Left ventricle myocardium inferior (tissue), 1 donor: ENCODE results near the gene CCSER1. TPM values are rescaled to one million over a fixed set of nuclear protein-coding genes. Genes with fewer than 3 reads are reported as not detected.

Experiments
- DNase-seq: peaks from one replicate; pipeline ENCODE4 v3.0.0-alpha.2; 2020
- H3K27ac ChIP-seq: fragments of 200-600 bp; replicated peaks from 2 replicates; pipeline ENCODE4 v1.8.0; 2021
- H3K27me3 ChIP-seq: fragments of 200-600 bp; 2 replicates; pipeline ENCODE4 v1.8.0; 2021; ENCODE audit warnings: low read depth
- H3K36me3 ChIP-seq: fragments of 200-600 bp; 2 replicates; pipeline ENCODE4 v1.8.0; 2021
- H3K4me1 ChIP-seq: fragments of 200-600 bp; 2 replicates; pipeline ENCODE4 v1.8.0; 2021
- H3K4me3 ChIP-seq: fragments of 200-600 bp; 2 replicates; pipeline ENCODE4 v1.8.0; 2021; ENCODE audit warnings: mild to moderate bottlenecking, moderate library complexity
- H3K9me3 ChIP-seq: fragments of 200-600 bp; replicated peaks from 2 replicates; pipeline ENCODE4 v1.8.0; 2021
- intact Hi-C: fragments of 100-400 bp; cut with micrococcal nuclease; formaldehyde crosslinking; loops from one replicate; pipeline ENCODE4 v1.11.0; 2022
- total RNA-seq: library from RNA; stranded (reverse); fragmentation: NEBNext Ultra II Directional; extraction: Animal tissue kit (Norgen Biotek cat#: 25700); gene quantifications from one replicate; pipeline ENCODE4 v1.2.1, GENCODE V29; 2021
- TF ChIP-seq, protein P1 (sequence below): fragments of 200-600 bp; IDR thresholded peaks from 2 replicates; pipeline ENCODE4 v1.8.0; 2021; ENCODE audit warnings: antibody characterized with exemption, mild to moderate bottlenecking, borderline replicate concordance
- donor health status: DM: no; HTN: yes; CAD: no; lungs with severe emphysema.

The CCSER1 gene
- total RNA-seq, 1 donor from 2014 or later, result 13.2 TPM

DNA sequence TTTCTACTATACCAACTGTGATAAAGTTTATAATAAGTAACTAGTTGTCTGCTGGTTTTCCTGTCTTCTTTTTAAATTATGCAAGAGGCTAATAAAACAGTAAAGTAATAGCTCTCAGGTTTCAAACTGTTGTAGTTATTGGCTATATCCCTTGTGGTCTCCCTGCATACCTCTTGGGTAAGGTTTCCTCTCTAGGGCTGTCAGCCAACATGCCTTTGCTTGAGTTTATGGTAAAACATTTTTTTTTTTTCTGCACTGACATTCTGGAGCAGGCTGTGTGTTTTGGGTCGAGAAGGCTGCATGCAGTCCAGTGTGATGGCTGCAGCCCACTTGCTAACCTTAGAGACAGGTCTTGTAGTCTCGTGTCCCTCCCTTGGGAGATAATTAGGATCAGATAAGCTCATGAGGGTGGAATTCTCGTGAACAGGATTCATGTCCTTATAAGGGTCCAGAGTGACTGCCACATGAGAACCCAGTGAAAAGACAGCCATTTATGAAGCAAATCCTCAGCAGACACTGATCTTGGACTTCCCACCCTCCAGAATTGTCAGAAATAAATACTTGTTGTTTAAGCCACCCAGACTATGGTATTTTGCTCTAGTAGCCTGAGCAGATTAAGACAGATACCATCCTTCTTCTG is 831.2 kb downstream of the CCSER1 start:
- Histone ChIP-seq H3K36me3 (no peaks in the 10 kb centered on the region), H3K4me3 (no peak overlapping the region), H3K9me3 (no peaks in the 10 kb centered on the region), H3K4me1 (no peaks in the 10 kb centered on the region), H3K27ac (no peak overlapping the region), H3K27me3 (no peaks in the 10 kb centered on the region)
- TF ChIP-seq, protein P1, sequence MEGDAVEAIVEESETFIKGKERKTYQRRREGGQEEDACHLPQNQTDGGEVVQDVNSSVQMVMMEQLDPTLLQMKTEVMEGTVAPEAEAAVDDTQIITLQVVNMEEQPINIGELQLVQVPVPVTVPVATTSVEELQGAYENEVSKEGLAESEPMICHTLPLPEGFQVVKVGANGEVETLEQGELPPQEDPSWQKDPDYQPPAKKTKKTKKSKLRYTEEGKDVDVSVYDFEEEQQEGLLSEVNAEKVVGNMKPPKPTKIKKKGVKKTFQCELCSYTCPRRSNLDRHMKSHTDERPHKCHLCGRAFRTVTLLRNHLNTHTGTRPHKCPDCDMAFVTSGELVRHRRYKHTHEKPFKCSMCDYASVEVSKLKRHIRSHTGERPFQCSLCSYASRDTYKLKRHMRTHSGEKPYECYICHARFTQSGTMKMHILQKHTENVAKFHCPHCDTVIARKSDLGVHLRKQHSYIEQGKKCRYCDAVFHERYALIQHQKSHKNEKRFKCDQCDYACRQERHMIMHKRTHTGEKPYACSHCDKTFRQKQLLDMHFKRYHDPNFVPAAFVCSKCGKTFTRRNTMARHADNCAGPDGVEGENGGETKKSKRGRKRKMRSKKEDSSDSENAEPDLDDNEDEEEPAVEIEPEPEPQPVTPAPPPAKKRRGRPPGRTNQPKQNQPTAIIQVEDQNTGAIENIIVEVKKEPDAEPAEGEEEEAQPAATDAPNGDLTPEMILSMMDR, result no peak
- no peak for DNase-seq
- intact Hi-C loops, result no loop called here

DNA sequence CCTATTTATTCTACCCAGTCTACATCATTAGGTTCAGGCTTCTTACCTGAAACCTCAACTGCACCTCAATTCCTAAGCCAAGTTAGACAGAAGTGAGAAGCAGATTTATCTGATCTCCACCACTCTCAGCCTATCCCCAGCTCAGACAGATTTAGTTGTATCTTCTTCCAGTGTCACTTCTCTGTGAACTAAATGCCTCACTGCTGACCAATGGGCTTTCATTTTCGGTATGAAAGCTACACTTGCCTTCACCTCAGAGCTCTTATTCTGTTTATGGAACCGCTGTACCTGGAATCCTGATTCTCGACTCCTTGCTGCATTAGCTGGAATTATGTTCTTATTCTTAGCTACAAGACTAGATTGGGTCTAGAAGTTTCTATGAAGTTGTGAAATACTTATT is 833.2 kb downstream of the CCSER1 start:
- no peak for DNase-seq
- TF ChIP-seq, protein P1, result no peak
- Histone ChIP-seq H3K4me3 (no peak overlapping the region), H3K27ac (no peak overlapping the region), H3K36me3 (no peaks in the 10 kb centered on the region), H3K4me1 (no peaks in the 10 kb centered on the region), H3K9me3 (no peaks in the 10 kb centered on the region), H3K27me3 (no peaks in the 10 kb centered on the region)
- intact Hi-C loops, result no loop called here

DNA sequence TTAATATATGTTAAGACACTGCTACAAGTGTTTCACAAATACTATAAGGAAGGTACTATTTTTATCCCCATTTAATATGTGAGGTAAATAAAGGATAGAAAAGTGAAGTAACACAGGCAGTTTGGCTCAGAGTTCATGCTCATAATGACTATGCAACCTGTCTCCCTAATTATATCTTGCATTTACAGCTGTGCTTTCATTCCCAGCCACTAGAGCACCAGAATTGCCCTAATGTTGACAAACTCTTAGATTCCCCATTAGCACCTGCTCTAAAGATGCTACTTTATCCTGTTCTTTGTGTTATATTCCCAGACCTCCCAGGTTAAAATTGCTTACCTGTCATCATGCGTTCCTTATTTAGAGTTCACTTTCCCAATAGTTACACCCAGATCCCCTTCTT is 833.6 kb downstream of the CCSER1 start:
- Histone ChIP-seq H3K36me3 (no peaks in the 10 kb centered on the region), H3K4me3 (no peak overlapping the region), H3K27ac (no peak overlapping the region), H3K27me3 (no peaks in the 10 kb centered on the region), H3K9me3 (no peaks in the 10 kb centered on the region), H3K4me1 (no peaks in the 10 kb centered on the region)
- TF ChIP-seq, protein P1, result no peak
- intact Hi-C loops, result no loop called here
- no peak for DNase-seq

DNA sequence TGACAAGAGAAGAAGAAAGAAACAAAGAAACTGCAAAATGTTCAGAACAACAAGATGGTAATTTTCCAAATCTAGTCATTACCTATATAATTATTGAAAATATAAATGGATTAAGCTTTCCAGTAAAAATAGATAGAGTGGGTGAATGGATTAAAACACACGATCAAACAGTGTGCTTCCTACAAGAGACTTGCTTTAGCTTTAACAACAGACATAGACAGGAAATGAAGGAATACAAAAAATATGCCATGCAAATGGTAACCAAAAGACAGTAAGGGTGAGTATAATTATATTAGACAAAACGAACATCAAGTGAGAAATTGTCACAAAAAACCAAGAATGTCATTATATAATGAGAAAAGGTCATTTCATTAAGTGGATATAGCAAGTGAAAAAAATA is 842.8 kb downstream of the CCSER1 start:
- no peak for DNase-seq
- H3K27ac ChIP-seq, result no peak overlapping the region
- no peaks in the 10 kb centered on the region for H3K4me1 ChIP-seq
- H3K9me3 ChIP-seq, result peaks cover 3% of the 10 kb centered on the region
- no peaks in the 10 kb centered on the region for H3K36me3 ChIP-seq
- no peak overlapping the region for H3K4me3 ChIP-seq
- H3K27me3 ChIP-seq, result no peaks in the 10 kb centered on the region
- TF ChIP-seq, protein P1, result no peak
- intact Hi-C loops, result no loop called here

DNA sequence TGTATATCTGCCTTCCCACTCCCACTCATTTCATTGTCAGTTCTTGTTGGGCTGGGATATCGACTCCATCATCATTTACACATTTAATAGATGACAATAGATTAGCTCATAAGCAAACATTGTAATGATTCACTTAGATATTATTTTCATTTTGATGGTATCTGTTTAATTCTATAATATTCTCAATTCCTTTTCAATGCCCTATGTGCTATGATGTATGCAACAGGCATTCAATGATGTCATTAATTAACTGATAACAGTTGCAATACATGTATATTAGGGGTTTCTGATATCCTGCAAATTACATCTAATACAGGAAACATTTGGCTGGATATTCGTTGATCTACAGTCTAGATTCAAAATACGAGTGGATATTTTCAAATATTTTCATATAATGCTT is 850.5 kb downstream of the CCSER1 start:
- no peaks in the 10 kb centered on the region for H3K9me3 ChIP-seq
- no peaks in the 10 kb centered on the region for H3K4me1 ChIP-seq
- H3K36me3 ChIP-seq, result no peaks in the 10 kb centered on the region
- no peak for DNase-seq
- intact Hi-C loops, result no loop called here
- H3K27ac ChIP-seq, result no peak overlapping the region
- H3K27me3 ChIP-seq, result no peaks in the 10 kb centered on the region
- no peak overlapping the region for H3K4me3 ChIP-seq
- TF ChIP-seq, protein P1, result no peak

DNA sequence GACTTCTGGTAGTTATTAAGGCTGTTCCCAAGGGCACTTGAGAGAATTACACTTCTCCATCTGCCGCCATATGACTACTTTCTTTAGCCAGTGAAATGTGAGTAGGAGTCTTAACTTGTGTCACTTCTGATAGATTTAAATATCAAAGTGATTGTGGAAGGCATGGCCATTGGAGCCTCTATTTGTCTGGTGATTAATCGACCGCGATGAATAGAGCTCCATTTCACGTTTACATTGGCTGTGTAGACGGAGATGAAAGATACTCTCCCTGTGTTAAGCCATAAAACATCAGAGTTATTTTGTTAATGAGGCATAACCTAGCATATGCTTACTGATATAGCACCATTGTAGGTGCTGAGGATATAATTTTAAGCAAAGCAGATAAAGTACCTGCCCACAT is 852.4 kb downstream of the CCSER1 start:
- Histone ChIP-seq H3K9me3 (no peaks in the 10 kb centered on the region), H3K36me3 (no peaks in the 10 kb centered on the region), H3K4me3 (no peak overlapping the region), H3K27ac (no peak overlapping the region), H3K4me1 (no peaks in the 10 kb centered on the region), H3K27me3 (no peaks in the 10 kb centered on the region)
- no peak for DNase-seq
- intact Hi-C loops, result no loop called here
- TF ChIP-seq, protein P1, result no peak
